GM12873 (cell line): Measurements from ENCODE around the gene LCN9.

Source experiments
- CTCF ChIP-seq: IDR thresholded peaks from 2 replicates; pipeline ENCODE4 v1.5.1; 2012; ENCODE audit warnings: low read depth, mild to moderate bottlenecking, moderate library complexity, low read length, control low read depth; ENCODE audit not compliant: insufficient read depth; ENCODE audit errors: missing control alignments

The LCN9 gene

DNA sequence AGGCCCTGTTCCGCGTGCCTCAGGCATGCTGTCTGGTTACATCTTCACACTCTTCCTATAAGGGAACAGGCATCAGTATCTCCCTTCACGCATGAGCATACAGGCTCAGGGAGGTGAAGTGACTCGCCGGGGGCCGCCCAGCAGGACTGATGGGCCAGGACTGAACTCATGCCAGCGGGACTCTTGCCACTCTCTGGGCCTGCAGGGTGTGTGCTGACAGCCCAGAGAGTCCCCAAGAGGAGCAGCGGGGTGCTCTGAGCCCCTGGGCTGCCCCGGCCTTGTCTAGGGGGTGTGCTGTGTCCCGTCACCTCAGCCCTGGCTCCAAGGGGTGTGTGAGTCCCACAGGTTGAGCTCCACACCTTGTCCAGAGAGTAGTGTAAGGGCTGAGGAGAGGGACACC, 48.8 kb downstream of the LCN9 start:
- no peak for TF ChIP-seq CTCF

GRCh38 chr9:135712613-135713295, 49.6 kb downstream of the LCN9 start:
- no peak for TF ChIP-seq CTCF

GRCh38 chr9:135714242-135715055, 51.3 kb downstream of the LCN9 start:
- no peak for TF ChIP-seq CTCF

DNA sequence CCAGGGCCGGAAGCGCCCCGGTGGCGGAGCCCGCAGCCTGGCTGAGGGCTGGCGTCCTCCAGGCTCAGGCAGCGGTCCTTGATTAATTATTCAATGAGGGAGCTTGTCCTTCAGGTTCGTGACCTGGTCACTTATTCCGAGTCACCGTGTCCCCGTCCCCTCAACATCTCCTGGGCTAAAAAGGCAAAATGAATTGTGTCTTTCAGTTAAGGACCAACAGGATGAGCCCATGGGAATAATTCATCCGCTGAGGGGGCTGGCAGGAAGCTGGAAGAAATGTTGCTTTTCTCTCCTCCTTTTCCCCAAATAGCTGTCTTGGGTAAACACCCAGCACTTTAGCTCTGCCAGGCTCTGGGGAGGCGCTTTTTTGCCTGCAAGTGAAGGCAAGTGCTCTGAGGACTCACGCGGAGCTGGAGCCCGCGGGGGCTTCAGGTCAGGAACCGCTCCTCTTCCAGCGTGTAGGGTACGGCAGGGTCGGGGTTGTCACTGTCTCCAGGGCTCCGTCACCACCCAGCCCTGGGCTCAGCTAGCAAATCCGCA, 52.0 kb downstream of the LCN9 start:
- TF ChIP-seq CTCF: no peak

GRCh38 chr9:135716045-135716444, 52.9 kb downstream of the LCN9 start:
- no peak for TF ChIP-seq CTCF
